ENCODE data around the gene ERCC6. TPM values are rescaled to one million over a fixed set of nuclear protein-coding genes. Genes with fewer than 3 reads are reported as not detected.

ERCC6 gene
- total RNA-seq, 4 donors from 2014 or later = 7.9 to 25.1 (median 16.3) TPM

DNA sequence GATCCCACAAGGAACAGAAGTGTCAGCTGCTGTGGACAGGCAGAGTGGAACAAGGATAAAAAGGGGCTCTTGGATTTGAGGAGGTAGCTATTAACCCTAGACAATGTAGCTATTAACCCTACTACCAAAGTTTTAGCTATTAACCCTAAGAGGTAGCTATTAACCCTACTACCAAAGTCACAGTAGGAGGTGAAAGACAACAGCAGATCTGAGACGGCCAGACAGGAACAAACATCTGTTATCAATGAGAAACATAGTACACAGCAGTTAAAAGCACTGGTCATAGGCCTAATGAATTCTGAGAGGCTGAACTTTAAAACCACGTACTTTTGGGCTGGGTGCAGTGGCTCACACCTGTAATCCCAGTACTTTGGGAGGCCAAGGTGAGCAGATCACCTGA, 11.9 kb downstream of the ERCC6 start:
- no peak for TF ChIP-seq POLR2A (IDR thresholded peaks at IDR 0.05)
- TF ChIP-seq, protein P1, sequence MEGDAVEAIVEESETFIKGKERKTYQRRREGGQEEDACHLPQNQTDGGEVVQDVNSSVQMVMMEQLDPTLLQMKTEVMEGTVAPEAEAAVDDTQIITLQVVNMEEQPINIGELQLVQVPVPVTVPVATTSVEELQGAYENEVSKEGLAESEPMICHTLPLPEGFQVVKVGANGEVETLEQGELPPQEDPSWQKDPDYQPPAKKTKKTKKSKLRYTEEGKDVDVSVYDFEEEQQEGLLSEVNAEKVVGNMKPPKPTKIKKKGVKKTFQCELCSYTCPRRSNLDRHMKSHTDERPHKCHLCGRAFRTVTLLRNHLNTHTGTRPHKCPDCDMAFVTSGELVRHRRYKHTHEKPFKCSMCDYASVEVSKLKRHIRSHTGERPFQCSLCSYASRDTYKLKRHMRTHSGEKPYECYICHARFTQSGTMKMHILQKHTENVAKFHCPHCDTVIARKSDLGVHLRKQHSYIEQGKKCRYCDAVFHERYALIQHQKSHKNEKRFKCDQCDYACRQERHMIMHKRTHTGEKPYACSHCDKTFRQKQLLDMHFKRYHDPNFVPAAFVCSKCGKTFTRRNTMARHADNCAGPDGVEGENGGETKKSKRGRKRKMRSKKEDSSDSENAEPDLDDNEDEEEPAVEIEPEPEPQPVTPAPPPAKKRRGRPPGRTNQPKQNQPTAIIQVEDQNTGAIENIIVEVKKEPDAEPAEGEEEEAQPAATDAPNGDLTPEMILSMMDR (IDR thresholded peaks at IDR 0.05) = no peak
- Histone ChIP-seq H3K9me3 (no peaks in the 10 kb centered on the region), H3K27ac (no peak overlapping the region), H3K4me3 (no peak overlapping the region), H3K36me3 (no peaks in the 10 kb centered on the region), H3K4me1 (no peaks in the 10 kb centered on the region), H3K27me3 (no peaks in the 10 kb centered on the region)
- no peak for DNase-seq
- intact Hi-C loops (cut with DNase I; ENCODE audit: low total_unique reads) = no loop called here

GRCh38 chr10:49526619-49527018, 12.3 kb downstream of the ERCC6 start:
- H3K36me3 ChIP-seq = no peaks in the 10 kb centered on the region
- no peak for DNase-seq
- H3K4me3 ChIP-seq = no peak overlapping the region
- no peak for TF ChIP-seq POLR2A (IDR thresholded peaks at IDR 0.05)
- TF ChIP-seq, protein P1 (IDR thresholded peaks at IDR 0.05) = no peak
- H3K4me1 ChIP-seq = no peaks in the 10 kb centered on the region
- H3K9me3 ChIP-seq = no peaks in the 10 kb centered on the region
- no peaks in the 10 kb centered on the region for H3K27me3 ChIP-seq
- intact Hi-C loops (cut with DNase I; ENCODE audit: low total_unique reads) = no loop called here
- no peak overlapping the region for H3K27ac ChIP-seq

DNA sequence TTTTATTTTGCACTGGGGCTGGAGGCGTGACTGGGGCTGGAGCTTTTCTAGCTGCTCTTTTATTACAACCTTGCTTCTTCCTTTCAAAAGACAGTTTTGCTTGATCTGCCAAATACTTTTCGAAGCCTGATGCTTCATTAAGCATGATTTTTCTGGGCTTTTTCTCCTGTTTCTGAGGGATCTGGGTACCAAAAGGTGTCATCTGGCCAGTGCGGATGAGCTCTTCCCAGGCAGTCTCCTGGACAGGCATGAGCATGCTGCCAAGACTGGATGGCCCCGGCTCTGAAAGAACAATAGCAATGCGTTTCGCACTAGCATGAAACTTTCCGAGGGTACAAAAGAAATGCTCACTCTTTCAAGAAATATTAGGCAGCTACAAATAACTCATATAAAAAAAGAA, 14.4 kb downstream of the ERCC6 start:
- TF ChIP-seq, protein P1 (IDR thresholded peaks at IDR 0.05) = no peak
- TF ChIP-seq POLR2A (IDR thresholded peaks at IDR 0.05) = no peak
- Histone ChIP-seq H3K36me3 (no peaks in the 10 kb centered on the region), H3K27me3 (no peaks in the 10 kb centered on the region), H3K27ac (no peak overlapping the region), H3K4me3 (no peak overlapping the region), H3K4me1 (no peaks in the 10 kb centered on the region), H3K9me3 (no peaks in the 10 kb centered on the region)
- intact Hi-C loops (cut with DNase I; ENCODE audit: low total_unique reads) = no loop called here
- DNase-seq = no peak

DNA sequence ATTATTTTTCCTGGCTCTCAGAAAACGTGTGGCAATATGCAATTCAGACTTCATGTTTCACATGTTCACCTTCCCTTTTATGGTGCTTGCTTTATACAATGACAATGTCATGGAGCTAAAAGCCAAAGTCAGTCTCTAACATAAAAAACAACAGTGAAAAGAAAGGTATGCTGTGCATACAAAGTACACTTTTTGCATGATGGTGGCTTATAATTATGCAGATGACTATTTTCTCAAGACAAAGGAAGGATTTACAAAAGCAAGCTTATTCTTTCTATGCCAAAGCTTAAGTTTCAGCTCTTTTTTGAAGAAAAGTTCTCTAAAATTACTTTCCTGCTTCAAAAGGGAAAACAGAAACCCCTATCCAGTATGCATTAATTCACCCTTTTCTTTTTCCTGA, 15.6 kb downstream of the ERCC6 start:
- Histone ChIP-seq H3K9me3 (no peaks in the 10 kb centered on the region), H3K4me3 (no peak overlapping the region), H3K36me3 (no peaks in the 10 kb centered on the region), H3K4me1 (no peaks in the 10 kb centered on the region), H3K27ac (no peak overlapping the region), H3K27me3 (no peaks in the 10 kb centered on the region)
- no peak for DNase-seq
- intact Hi-C loops (cut with DNase I; ENCODE audit: low total_unique reads) = no loop called here
- no peak for TF ChIP-seq POLR2A (IDR thresholded peaks at IDR 0.05)
- TF ChIP-seq, protein P1 (IDR thresholded peaks at IDR 0.05) = no peak

- Histone ChIP-seq H3K9me3 (no peaks in the 10 kb centered on the region), H3K27me3 (no peaks in the 10 kb centered on the region), H3K4me3 (no peak overlapping the region), H3K4me1 (no peaks in the 10 kb centered on the region), H3K36me3 (no peaks in the 10 kb centered on the region), H3K27ac (no peak overlapping the region)
- DNase-seq = no peak
- intact Hi-C loops (cut with DNase I; ENCODE audit: low total_unique reads) = no loop called here
- TF ChIP-seq POLR2A (IDR thresholded peaks at IDR 0.05) = no peak
- TF ChIP-seq, protein P1 (IDR thresholded peaks at IDR 0.05) = no peak
Measured at GRCh38 chr10:49521062-49521461, 17.9 kb downstream of the ERCC6 start.
